GM12874 (cell line): Measurements from ENCODE around the gene LETM1.

Experiments used
- TF ChIP-seq, protein P1 (sequence below): IDR thresholded peaks from 2 replicates; pipeline ENCODE4 v1.5.1; 2011; ENCODE audit warnings: low read depth, mild to moderate bottlenecking, control low read depth, low read length, moderate library complexity; ENCODE audit not compliant: insufficient read depth

Gene LETM1

DNA sequence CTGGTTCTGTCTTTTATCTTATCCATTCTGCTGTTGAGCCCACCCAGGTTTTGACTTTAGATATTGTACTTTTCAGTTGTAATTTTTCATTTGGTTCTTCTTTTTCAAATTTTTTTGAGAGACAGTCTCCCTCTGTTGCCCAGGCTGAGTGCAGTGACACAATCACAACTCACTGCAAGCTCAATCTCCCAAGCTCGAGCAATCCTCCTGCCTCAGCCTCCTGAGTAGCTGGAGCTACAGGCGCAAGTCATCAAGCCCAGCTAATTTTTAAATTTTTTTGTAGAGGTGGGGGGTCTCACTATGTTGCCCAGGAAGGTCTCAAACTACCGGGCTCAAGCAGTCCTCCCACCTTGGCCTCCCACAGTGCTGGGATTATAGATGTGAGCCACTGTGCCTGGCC is 25.7 kb downstream of the LETM1 start:
- TF ChIP-seq, protein P1, sequence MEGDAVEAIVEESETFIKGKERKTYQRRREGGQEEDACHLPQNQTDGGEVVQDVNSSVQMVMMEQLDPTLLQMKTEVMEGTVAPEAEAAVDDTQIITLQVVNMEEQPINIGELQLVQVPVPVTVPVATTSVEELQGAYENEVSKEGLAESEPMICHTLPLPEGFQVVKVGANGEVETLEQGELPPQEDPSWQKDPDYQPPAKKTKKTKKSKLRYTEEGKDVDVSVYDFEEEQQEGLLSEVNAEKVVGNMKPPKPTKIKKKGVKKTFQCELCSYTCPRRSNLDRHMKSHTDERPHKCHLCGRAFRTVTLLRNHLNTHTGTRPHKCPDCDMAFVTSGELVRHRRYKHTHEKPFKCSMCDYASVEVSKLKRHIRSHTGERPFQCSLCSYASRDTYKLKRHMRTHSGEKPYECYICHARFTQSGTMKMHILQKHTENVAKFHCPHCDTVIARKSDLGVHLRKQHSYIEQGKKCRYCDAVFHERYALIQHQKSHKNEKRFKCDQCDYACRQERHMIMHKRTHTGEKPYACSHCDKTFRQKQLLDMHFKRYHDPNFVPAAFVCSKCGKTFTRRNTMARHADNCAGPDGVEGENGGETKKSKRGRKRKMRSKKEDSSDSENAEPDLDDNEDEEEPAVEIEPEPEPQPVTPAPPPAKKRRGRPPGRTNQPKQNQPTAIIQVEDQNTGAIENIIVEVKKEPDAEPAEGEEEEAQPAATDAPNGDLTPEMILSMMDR, result no peak

DNA sequence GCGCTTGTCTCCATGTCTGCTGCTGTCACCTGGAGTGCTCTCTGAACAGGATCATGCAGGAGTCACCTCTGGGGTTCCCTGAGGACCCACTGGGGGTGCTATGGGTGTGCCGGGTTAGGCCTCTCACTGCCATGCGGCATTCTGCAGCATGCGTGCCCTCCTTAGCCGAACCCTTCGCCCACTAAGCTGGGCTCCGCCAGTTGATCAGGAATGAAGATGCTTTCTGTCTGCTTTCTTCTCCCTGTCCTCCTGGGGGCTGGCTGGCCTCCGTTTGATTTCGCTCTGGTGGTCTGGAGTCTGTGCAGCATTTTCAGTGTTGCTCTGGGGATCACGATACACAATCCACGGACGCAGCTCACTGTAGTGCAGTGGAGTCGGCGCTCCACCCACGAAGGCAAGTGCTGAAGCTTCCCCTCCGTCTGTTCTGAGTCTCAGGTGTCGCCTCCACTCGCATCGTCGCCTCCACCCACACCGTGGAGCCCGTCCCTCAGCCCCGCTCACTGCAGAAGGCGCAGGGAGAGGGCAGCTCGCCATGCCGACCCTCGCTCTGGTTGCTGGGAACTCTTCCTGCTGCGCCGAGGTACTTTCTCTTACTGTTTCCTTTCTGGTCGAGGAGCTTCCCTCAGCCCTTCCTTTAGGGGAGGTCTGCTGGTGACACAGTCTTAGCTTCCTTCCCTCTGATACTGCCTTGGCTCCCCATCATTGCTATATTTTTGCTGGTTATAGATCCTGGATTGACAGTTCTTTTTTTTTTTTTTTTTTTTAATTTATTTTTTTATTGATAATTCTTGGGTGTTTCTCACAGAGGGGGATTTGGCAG is 29.2 kb downstream of the LETM1 start:
- TF ChIP-seq, protein P1, result no peak

DNA sequence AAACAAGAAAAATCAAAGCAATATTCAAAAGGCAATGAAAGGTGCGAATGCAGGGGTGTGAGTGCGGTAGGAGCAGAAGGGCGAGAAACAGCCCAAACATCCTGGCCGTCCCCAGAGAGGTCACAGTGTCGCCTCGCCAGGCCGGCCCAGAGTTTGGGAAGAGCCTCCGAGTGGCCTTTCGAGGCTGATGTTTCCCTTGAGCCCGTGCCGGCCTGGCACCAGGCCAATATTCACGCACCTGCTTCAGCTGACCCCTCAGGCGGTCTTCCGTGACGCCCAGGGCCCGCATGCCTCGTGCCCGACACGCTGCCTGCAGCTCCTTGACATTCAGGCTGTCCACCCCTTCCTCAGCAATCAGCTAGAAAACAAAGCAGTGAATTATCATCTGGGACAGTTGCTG is 30.6 kb downstream of the LETM1 start:
- TF ChIP-seq, protein P1, result no peak

DNA sequence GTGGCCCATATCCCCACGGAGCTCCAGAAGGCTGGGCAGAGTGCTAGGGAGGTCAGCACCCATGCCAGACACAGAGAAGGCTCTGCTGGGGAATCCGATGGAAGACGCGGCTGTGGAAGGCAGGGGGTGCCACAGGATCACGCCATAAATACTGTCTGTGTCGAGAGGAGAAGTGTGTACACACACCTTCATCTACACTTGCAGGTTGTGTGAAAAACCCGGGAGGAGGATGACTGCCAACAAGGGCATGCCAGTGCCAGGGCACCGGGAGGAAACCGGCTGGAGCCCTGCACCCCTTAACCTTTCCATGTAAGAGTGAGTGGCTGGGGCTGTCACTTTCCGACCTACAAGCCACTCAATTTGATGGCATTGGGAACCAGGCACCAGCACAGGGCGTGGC is 31.2 kb downstream of the LETM1 start:
- TF ChIP-seq, protein P1, result no peak

DNA sequence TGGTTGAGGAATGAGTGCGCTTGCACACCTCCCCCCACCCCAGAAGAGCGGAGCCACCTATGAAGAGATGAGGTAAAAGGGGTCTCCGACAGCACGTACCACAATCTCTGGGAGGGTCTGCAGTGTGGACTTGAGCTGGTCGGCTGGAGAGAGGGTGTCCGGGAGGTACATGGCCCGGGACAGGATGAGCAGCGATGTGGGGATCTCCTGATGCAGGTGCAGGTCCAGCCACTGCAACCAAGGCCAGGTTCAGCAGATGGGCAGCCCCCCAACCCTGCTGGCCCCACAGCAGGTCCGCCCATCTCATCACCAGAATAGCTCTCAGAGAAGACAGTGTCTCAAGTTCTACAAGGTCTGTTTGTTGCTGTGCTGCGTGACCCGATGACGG is 32.4 kb downstream of the LETM1 start:
- TF ChIP-seq, protein P1, result no peak

DNA sequence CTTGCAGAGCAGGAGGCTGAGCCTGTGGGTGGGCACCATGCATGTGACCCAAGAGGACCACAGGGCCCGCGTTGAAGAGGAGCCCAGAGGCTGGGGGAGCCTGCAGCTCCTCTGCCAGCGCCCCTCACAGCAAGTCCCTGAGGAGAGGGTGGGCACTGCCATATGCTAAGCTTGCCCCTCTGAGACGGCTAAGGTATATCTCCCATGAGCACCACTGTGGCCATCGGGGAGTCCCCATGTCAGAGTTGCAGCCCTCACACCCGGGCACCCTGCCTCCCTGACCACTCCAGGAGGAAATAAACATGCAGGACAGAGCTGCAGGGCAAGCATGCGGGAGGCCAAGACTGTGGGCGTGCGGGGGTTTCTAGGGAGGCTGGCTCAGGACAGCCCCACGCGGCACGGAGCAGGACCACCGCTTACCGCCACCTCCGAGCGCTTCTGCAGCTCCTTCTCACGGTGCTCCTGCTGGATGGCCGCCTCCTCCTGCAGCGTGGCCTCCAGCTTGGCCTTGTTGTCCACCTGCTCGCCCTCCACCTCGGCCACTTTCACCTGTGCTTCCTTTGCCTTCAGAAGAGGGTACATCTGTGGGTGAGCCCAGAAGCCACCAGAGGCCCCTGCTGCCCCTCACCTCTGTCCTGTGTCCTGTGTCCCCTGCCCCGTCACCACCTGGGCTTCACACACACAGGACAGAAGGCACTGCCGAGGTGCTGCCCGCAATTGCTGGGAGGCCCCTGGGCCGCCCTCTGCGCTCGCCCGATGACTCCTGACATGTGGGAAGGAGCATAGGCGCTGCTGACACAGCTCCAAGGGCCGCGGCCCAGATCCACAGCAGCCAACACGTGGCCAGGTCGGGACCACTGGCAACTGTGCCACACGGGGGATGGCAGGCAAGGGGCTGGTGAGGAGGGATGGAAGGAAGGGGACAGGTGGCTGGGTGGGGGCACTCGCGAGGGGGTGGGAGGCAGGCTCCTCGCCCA is 33.1 kb downstream of the LETM1 start:
- TF ChIP-seq, protein P1, result no peak
